22Rv1 (cell line): Measurements from ENCODE around the gene RGS6.

Experiments used
- H3K27ac ChIP-seq: fragments of 450-650 bp; 2 replicates; pipeline ENCODE4 v1.5.1; 2017
- CTCF ChIP-seq: fragments of 450-650 bp; IDR thresholded peaks from 2 replicates; pipeline ENCODE4 v1.5.1; 2017; ENCODE audit warnings: mild to moderate bottlenecking
- ZFX ChIP-seq: fragments of 450-650 bp; IDR thresholded peaks from 2 replicates; pipeline ENCODE4 v1.6.1; 2017; ENCODE audit warnings: antibody characterized with exemption, borderline replicate concordance

Gene RGS6

GRCh38 chr14:72550513-72550912 is 618.3 kb downstream of the RGS6 start:
- TF ChIP-seq CTCF (no peak), ZFX (no peak)
- H3K27ac ChIP-seq: no peak overlapping the region

- no peak overlapping the region for H3K27ac ChIP-seq
These were observed 620.0 kb downstream of the RGS6 start for GRCh38 chr14:72552236-72552635.

GRCh38 chr14:72553161-72553560 is 620.9 kb downstream of the RGS6 start:
- H3K27ac ChIP-seq: no peak overlapping the region
- no peak for TF ChIP-seq CTCF
- no peak for TF ChIP-seq ZFX

More at GRCh38 chr14:72552236-72552635, 620.0 kb downstream of the RGS6 start:
- TF ChIP-seq ZFX: no peak
- TF ChIP-seq CTCF: no peak

GRCh38 chr14:72553656-72554055 is 621.4 kb downstream of the RGS6 start:
- no peak overlapping the region for H3K27ac ChIP-seq
- no peak for TF ChIP-seq ZFX
- no peak for TF ChIP-seq CTCF

- no peak overlapping the region for H3K27ac ChIP-seq
- no peak for TF ChIP-seq CTCF
- no peak for TF ChIP-seq ZFX
These were observed 622.2 kb downstream of the RGS6 start for GRCh38 chr14:72554401-72554800.

GRCh38 chr14:72554994-72555608 is 622.9 kb downstream of the RGS6 start:
- no peak for TF ChIP-seq CTCF
- no peak for TF ChIP-seq ZFX
- H3K27ac ChIP-seq: no peak overlapping the region

GRCh38 chr14:72555609-72556000 is 623.4 kb downstream of the RGS6 start:
- H3K27ac ChIP-seq: no peak overlapping the region
- no peak for TF ChIP-seq ZFX
- TF ChIP-seq CTCF: no peak
